ENCODE measurements around the gene BCL7B. TPM values are rescaled to one million over a fixed set of nuclear protein-coding genes. Genes with fewer than 3 reads are reported as not detected.
"Not testable (repeated sequence)": the region's sequence is repeated elsewhere in the genome, so short reads cannot be mapped to it uniquely, and the experiment has no call there.

The BCL7B gene
- total and polyA plus RNA-seq, 9 donors = 6.6 to 37.0 (median 34.3) TPM

GRCh38 chr7:73537051-73537450 lies 20.4 kb downstream of the BCL7B start:
- H3K36me3 ChIP-seq (ENCODE audit: control insufficient read depth, insufficient read depth, low read length) = peaks cover 68% of the 10 kb centered on the region
- no peak overlapping the region for H3K27ac ChIP-seq (ENCODE audit: low read length)
- H3K27me3 ChIP-seq (ENCODE audit: control insufficient read depth, insufficient read depth, low read length) = no peaks in the 10 kb centered on the region
- H3K4me1 ChIP-seq (ENCODE audit: control insufficient read depth, insufficient read depth, low read length) = no peaks in the 10 kb centered on the region
- no peak overlapping the region for H3K4me3 ChIP-seq (ENCODE audit: low read length)
- no peaks in the 10 kb centered on the region for H3K9me3 ChIP-seq (replicated peaks; ENCODE audit: control insufficient read depth, low read depth, low read length)
- WGBS (ENCODE audit: insufficient coverage) = 95% methylated on average over 16 of the region's 16 CpGs
- DNase-seq = no peak

- Histone ChIP-seq H3K27ac (ENCODE audit: low read length) (no peak overlapping the region), H3K4me1 (ENCODE audit: control insufficient read depth, insufficient read depth, low read length) (no peaks in the 10 kb centered on the region), H3K9me3 (replicated peaks; ENCODE audit: control insufficient read depth, low read depth, low read length) (no peaks in the 10 kb centered on the region), H3K27me3 (ENCODE audit: control insufficient read depth, insufficient read depth, low read length) (no peaks in the 10 kb centered on the region), H3K4me3 (ENCODE audit: low read length) (no peak overlapping the region), H3K36me3 (ENCODE audit: control insufficient read depth, insufficient read depth, low read length) (peaks cover 63% of the 10 kb centered on the region)
- WGBS (ENCODE audit: insufficient coverage) = 89% methylated on average over 3 of the region's 5 CpGs
- DNase-seq = no peak
Measured at GRCh38 chr7:73536479-73536878, 21.0 kb downstream of the BCL7B start.

- H3K9me3 ChIP-seq (replicated peaks; ENCODE audit: control insufficient read depth, low read depth, low read length) = not testable (repeated sequence)
- WGBS (ENCODE audit: insufficient coverage) = 100% methylated on average over 1 of the region's 7 CpGs
- peaks cover 60% of the 10 kb centered on the region for H3K36me3 ChIP-seq (ENCODE audit: control insufficient read depth, insufficient read depth, low read length)
Measured at GRCh38 chr7:73535918-73536317, 21.6 kb downstream of the BCL7B start.

GRCh38 chr7:73533742-73534141 lies 23.7 kb downstream of the BCL7B start:
- Histone ChIP-seq H3K9me3 (replicated peaks; ENCODE audit: control insufficient read depth, low read depth, low read length) (no peaks in the 10 kb centered on the region), H3K27ac (ENCODE audit: low read length) (no peak overlapping the region), H3K27me3 (ENCODE audit: control insufficient read depth, insufficient read depth, low read length) (no peaks in the 10 kb centered on the region), H3K4me3 (ENCODE audit: low read length) (no peak overlapping the region), H3K4me1 (ENCODE audit: control insufficient read depth, insufficient read depth, low read length) (no peaks in the 10 kb centered on the region), H3K36me3 (ENCODE audit: control insufficient read depth, insufficient read depth, low read length) (peaks cover 45% of the 10 kb centered on the region)
- DNase-seq = no peak
- WGBS (ENCODE audit: insufficient coverage) = 75% methylated on average over 5 of the region's 9 CpGs

More at GRCh38 chr7:73535918-73536317, 21.6 kb downstream of the BCL7B start:
- DNase-seq; H3K4me1 ChIP-seq (ENCODE audit: control insufficient read depth, insufficient read depth, low read length); H3K27ac ChIP-seq (ENCODE audit: low read length); H3K4me3 ChIP-seq (ENCODE audit: low read length); H3K27me3 ChIP-seq (ENCODE audit: control insufficient read depth, insufficient read depth, low read length): not testable (repeated sequence)

- Histone ChIP-seq H3K4me3 (ENCODE audit: low read length) (no peak overlapping the region), H3K36me3 (ENCODE audit: control insufficient read depth, insufficient read depth, low read length) (peaks cover 31% of the 10 kb centered on the region), H3K4me1 (ENCODE audit: control insufficient read depth, insufficient read depth, low read length) (no peaks in the 10 kb centered on the region), H3K27ac (ENCODE audit: low read length) (no peak overlapping the region), H3K9me3 (replicated peaks; ENCODE audit: control insufficient read depth, low read depth, low read length) (no peaks in the 10 kb centered on the region), H3K27me3 (ENCODE audit: control insufficient read depth, insufficient read depth, low read length) (no peaks in the 10 kb centered on the region)
- WGBS (ENCODE audit: insufficient coverage) = 97% methylated on average over 5 of the region's 6 CpGs
- DNase-seq = no peak
Measured at GRCh38 chr7:73532224-73532623, 25.3 kb downstream of the BCL7B start.

GRCh38 chr7:73530800-73531199 lies 26.7 kb downstream of the BCL7B start:
- no peak for DNase-seq
- no peaks in the 10 kb centered on the region for H3K27me3 ChIP-seq (ENCODE audit: control insufficient read depth, insufficient read depth, low read length)
- H3K4me1 ChIP-seq (ENCODE audit: control insufficient read depth, insufficient read depth, low read length) = no peaks in the 10 kb centered on the region
- WGBS (ENCODE audit: insufficient coverage) = 97% methylated on average over 3 of the region's 3 CpGs
- no peaks in the 10 kb centered on the region for H3K9me3 ChIP-seq (replicated peaks; ENCODE audit: control insufficient read depth, low read depth, low read length)
- H3K4me3 ChIP-seq (ENCODE audit: low read length) = no peak overlapping the region
- no peak overlapping the region for H3K27ac ChIP-seq (ENCODE audit: low read length)
- peaks cover 18% of the 10 kb centered on the region for H3K36me3 ChIP-seq (ENCODE audit: control insufficient read depth, insufficient read depth, low read length)

GRCh38 chr7:73526896-73527821 lies 30.3 kb downstream of the BCL7B start:
- Histone ChIP-seq H3K27ac (ENCODE audit: low read length) (peak overlapping the region; percentile 25), H3K36me3 (ENCODE audit: control insufficient read depth, insufficient read depth, low read length) (peaks cover under 1% of the 10 kb centered on the region), H3K4me3 (ENCODE audit: low read length) (no peak overlapping the region), H3K27me3 (ENCODE audit: control insufficient read depth, insufficient read depth, low read length) (no peaks in the 10 kb centered on the region), H3K9me3 (replicated peaks; ENCODE audit: control insufficient read depth, low read depth, low read length) (no peaks in the 10 kb centered on the region), H3K4me1 (ENCODE audit: control insufficient read depth, insufficient read depth, low read length) (peaks cover 3% of the 10 kb centered on the region)
- 69% methylated on average over 5 of the region's 8 CpGs for WGBS (ENCODE audit: insufficient coverage)
- DNase-seq = no peak

- DNase-seq; H3K36me3 ChIP-seq (ENCODE audit: control insufficient read depth, insufficient read depth, low read length); H3K4me3 ChIP-seq (ENCODE audit: low read length); H3K27me3 ChIP-seq (ENCODE audit: control insufficient read depth, insufficient read depth, low read length); H3K4me1 ChIP-seq (ENCODE audit: control insufficient read depth, insufficient read depth, low read length); H3K9me3 ChIP-seq (replicated peaks; ENCODE audit: control insufficient read depth, low read depth, low read length); H3K27ac ChIP-seq (ENCODE audit: low read length): not testable (repeated sequence)
- 71% methylated on average over 1 of the region's 1 CpG for WGBS (ENCODE audit: insufficient coverage)
Measured at GRCh38 chr7:73526158-73526494, 31.4 kb downstream of the BCL7B start.

GRCh38 chr7:73522105-73522872 lies 35.2 kb downstream of the BCL7B start, which contains the start of gene BAZ1B:
Gene BAZ1B (minus strand): TSS chr7:73522293. CDS start chr7:73521933, 360 bp downstream.
- Histone ChIP-seq H3K36me3 (ENCODE audit: control insufficient read depth, insufficient read depth, low read length) (peaks cover 6% of the 10 kb centered on the region), H3K4me3 (ENCODE audit: low read length) (peak within 1 kb of the TSS; percentile 73), H3K27ac (ENCODE audit: low read length) (peak within 1 kb of the TSS; percentile 96), H3K9me3 (replicated peaks; ENCODE audit: control insufficient read depth, low read depth, low read length) (no peaks in the 10 kb centered on the region), H3K27me3 (ENCODE audit: control insufficient read depth, insufficient read depth, low read length) (no peaks in the 10 kb centered on the region), H3K4me1 (ENCODE audit: control insufficient read depth, insufficient read depth, low read length) (peaks cover 14% of the 10 kb centered on the region)
- WGBS (ENCODE audit: insufficient coverage) = under 1% methylated on average over 53 of the region's 71 CpGs
- DNase-seq = peak; percentile 99

GRCh38 chr7:73521636-73522104 lies 35.8 kb downstream of the BCL7B start:
- no peak for DNase-seq
- Histone ChIP-seq H3K27ac (ENCODE audit: low read length) (peak overlapping the region; percentile 96), H3K4me1 (ENCODE audit: control insufficient read depth, insufficient read depth, low read length) (peaks cover 14% of the 10 kb centered on the region), H3K4me3 (ENCODE audit: low read length) (peak overlapping the region; percentile 73), H3K27me3 (ENCODE audit: control insufficient read depth, insufficient read depth, low read length) (no peaks in the 10 kb centered on the region), H3K9me3 (replicated peaks; ENCODE audit: control insufficient read depth, low read depth, low read length) (no peaks in the 10 kb centered on the region), H3K36me3 (ENCODE audit: control insufficient read depth, insufficient read depth, low read length) (peaks cover 12% of the 10 kb centered on the region)
- WGBS (ENCODE audit: insufficient coverage) = under 1% methylated on average over 56 of the region's 62 CpGs

Data from muscle of leg (tissue), 11 donors.